Body of pancreas (tissue), 4 donors: ENCODE data around the gene ZNF638.

ENCODE experiments used
- POLR2A ChIP-seq, 3 donors: fragments of 450-650 bp; IDR thresholded peaks; one replicate each; pipeline ENCODE4 v1.6.1; 2016; ENCODE audit warnings: antibody characterized with exemption in 3 of 3, mild to moderate bottlenecking in 2 of 3
- TF ChIP-seq, protein P1 (sequence below), 7 experiments: fragments of 450-650 bp in 4 of 7; fragments of 200-600 bp in 3 of 7; sonication (generic) in 3 of 7; IDR thresholded peaks; one replicate each; pipeline ENCODE4 v1.5.1; 2016 to 2019; ENCODE audit warnings: antibody characterized with exemption in 7 of 7

DNA sequence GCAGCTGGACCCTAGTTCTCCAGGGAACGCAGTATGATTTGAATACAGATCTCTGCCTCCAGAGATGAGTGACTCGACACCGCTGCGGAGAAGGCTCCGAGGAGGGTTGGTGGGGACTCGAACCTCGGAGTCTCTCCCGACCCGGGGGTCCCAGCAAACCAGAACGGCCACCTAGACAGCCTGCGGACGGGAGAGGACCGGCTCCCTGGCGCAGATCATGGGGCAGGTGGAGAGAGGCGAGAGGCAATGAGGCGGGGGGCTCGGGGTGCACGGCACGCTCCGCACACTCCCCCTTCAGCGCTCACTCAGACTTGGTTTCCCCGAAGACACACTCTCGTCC is 134.3 kb downstream of the ZNF638 start:
- TF ChIP-seq POLR2A (IDR thresholded peaks at IDR 0.05): no peak
- TF ChIP-seq, protein P1, sequence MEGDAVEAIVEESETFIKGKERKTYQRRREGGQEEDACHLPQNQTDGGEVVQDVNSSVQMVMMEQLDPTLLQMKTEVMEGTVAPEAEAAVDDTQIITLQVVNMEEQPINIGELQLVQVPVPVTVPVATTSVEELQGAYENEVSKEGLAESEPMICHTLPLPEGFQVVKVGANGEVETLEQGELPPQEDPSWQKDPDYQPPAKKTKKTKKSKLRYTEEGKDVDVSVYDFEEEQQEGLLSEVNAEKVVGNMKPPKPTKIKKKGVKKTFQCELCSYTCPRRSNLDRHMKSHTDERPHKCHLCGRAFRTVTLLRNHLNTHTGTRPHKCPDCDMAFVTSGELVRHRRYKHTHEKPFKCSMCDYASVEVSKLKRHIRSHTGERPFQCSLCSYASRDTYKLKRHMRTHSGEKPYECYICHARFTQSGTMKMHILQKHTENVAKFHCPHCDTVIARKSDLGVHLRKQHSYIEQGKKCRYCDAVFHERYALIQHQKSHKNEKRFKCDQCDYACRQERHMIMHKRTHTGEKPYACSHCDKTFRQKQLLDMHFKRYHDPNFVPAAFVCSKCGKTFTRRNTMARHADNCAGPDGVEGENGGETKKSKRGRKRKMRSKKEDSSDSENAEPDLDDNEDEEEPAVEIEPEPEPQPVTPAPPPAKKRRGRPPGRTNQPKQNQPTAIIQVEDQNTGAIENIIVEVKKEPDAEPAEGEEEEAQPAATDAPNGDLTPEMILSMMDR (IDR thresholded peaks at IDR 0.05): no peak
